ENCODE measurements around the gene NUP210.

The NUP210 gene

GRCh38 chr3:13316603-13317002, 103.5 kb downstream of the NUP210 start:
- no peak for TF ChIP-seq CTCF (IDR thresholded peaks at IDR 0.05; ENCODE audit: extremely low read depth, missing control alignments)
- DNase-seq (ENCODE audit: low spot score): no peak

GRCh38 chr3:13314877-13315276, 105.2 kb downstream of the NUP210 start:
- no peak for TF ChIP-seq CTCF (IDR thresholded peaks at IDR 0.05; ENCODE audit: extremely low read depth, missing control alignments)
- no peak for DNase-seq (ENCODE audit: low spot score)

- DNase-seq (ENCODE audit: low spot score): no peak
- no peak for TF ChIP-seq CTCF (IDR thresholded peaks at IDR 0.05; ENCODE audit: extremely low read depth, missing control alignments)
Observed at GRCh38 chr3:13313813-13314212, 106.3 kb downstream of the NUP210 start.

- TF ChIP-seq CTCF (IDR thresholded peaks at IDR 0.05; ENCODE audit: extremely low read depth, missing control alignments): no peak
- no peak for DNase-seq (ENCODE audit: low spot score)
Observed at GRCh38 chr3:13309004-13309403, 111.1 kb downstream of the NUP210 start.

- DNase-seq (ENCODE audit: low spot score): peak; percentile 38
Observed at GRCh38 chr3:13308380-13308801, 111.7 kb downstream of the NUP210 start.

GRCh38 chr3:13307041-13307440, 113.1 kb downstream of the NUP210 start:
- no peak for TF ChIP-seq CTCF (IDR thresholded peaks at IDR 0.05; ENCODE audit: extremely low read depth, missing control alignments)
- no peak for DNase-seq (ENCODE audit: low spot score)

More at GRCh38 chr3:13308380-13308801, 111.7 kb downstream of the NUP210 start:
- TF ChIP-seq CTCF (IDR thresholded peaks at IDR 0.05; ENCODE audit: extremely low read depth, missing control alignments): no peak

- TF ChIP-seq CTCF (IDR thresholded peaks at IDR 0.05; ENCODE audit: extremely low read depth, missing control alignments): no peak
- no peak for DNase-seq (ENCODE audit: low spot score)
Observed at GRCh38 chr3:13305623-13306022, 114.5 kb downstream of the NUP210 start.
